GM12891 (cell line): ENCODE data around the gene PSMD11.

Experiments
- PAX5 ChIP-seq: IDR thresholded peaks from 2 replicates; pipeline ENCODE4 v1.6.1; 2011; ENCODE audit warnings: low read length, moderate library complexity, mild to moderate bottlenecking; ENCODE audit not compliant: insufficient read depth, severe bottlenecking
- POLR2A ChIP-seq: IDR thresholded peaks from 2 replicates; pipeline ENCODE4 v1.6.1; 2011; ENCODE audit warnings: low read depth, low read length, control low read depth
- POLR2AphosphoS5 ChIP-seq: IDR thresholded peaks from 2 replicates; pipeline ENCODE4 v1.6.1; 2011; ENCODE audit warnings: low read depth, low read length, control low read depth
- POU2F2 ChIP-seq: IDR thresholded peaks from 2 replicates; pipeline ENCODE4 v1.6.1; 2011; ENCODE audit warnings: low read depth, mild to moderate bottlenecking, control low read depth, low read length, moderate library complexity
- SPI1 ChIP-seq: IDR thresholded peaks from 2 replicates; pipeline ENCODE4 v1.6.1; 2011; ENCODE audit warnings: low read depth, low read length, control low read depth
- TAF1 ChIP-seq: IDR thresholded peaks from 2 replicates; pipeline ENCODE4 v1.6.1; 2011; ENCODE audit warnings: low read depth, low read length, control low read depth

GRCh38 chr17:32449963-32450362, 5.7 kb downstream of the PSMD11 start:
- TF ChIP-seq TAF1 (no peak), POLR2AphosphoS5 (no peak), POLR2A (no peak), PAX5 (no peak), POU2F2 (no peak), SPI1 (no peak)
